Measurements from ENCODE around the gene NCMAP. TPM values are rescaled to one million over a fixed set of nuclear protein-coding genes. Genes with fewer than 3 reads are reported as not detected.

NCMAP gene
- total and polyA plus RNA-seq, 2 of the 8 experiments (the other 6 are each of a cell fraction or from before 2014, with no cell fraction given): 0.21 to 0.39 TPM

GRCh38 chr1:24513706-24514105, 42.2 kb upstream of the NCMAP start:
- H3K4me2 ChIP-seq (ENCODE audit: insufficient read depth in 1 of 2, low read depth in 2 of 2, low read length in 2 of 2): no peak overlapping the region
- peaks cover 0 to 4% (median 0%) of the 10 kb centered on the region in 4 experiments; a peak in 2 of 7 replicates for H3K4me1 ChIP-seq (replicated peaks in 1 of 4; ENCODE audit: control insufficient read depth in 3 of 4, insufficient read depth in 4 of 4, low read length in 3 of 4)
- no peak overlapping the region for H3K9ac ChIP-seq (replicated peaks in 1 of 4; ENCODE audit: extremely low read depth in 1 of 4, low read depth in 3 of 4, low read length in 3 of 4)
- no peak overlapping the region for H2BK15ac ChIP-seq (ENCODE audit: low read length)
- H3K4me3 ChIP-seq (ENCODE audit: extremely low read depth in 1 of 4, insufficient read depth in 2 of 4, low read depth in 3 of 4, low read length in 4 of 4): no peak overlapping the region
- no peak overlapping the region for H2BK5ac ChIP-seq (ENCODE audit: low read depth, low read length)
- no peak overlapping the region for H2BK20ac ChIP-seq (ENCODE audit: low read length)
- no peaks in the 10 kb centered on the region for H3K27me3 ChIP-seq (replicated peaks in 1 of 4; ENCODE audit: control insufficient read depth in 3 of 4, extremely low read depth in 1 of 4, insufficient read depth in 3 of 4, low read length in 3 of 4)
- H3K27ac ChIP-seq (ENCODE audit: low read depth, low read length): no peak overlapping the region
- H4K8ac ChIP-seq (ENCODE audit: extremely low read depth, insufficient read depth, low read length): no peak overlapping the region
- no peaks in the 10 kb centered on the region; a peak in 2 of 4 replicates for H3K79me2 ChIP-seq (ENCODE audit: control insufficient read depth in 1 of 2, insufficient read depth in 2 of 2, low read length in 2 of 2)
- H3K23ac ChIP-seq (ENCODE audit: insufficient read length): no peak overlapping the region
- H3K9me3 ChIP-seq (ENCODE audit: insufficient read depth in 2 of 2, low read depth in 1 of 2, low read length in 1 of 2): no peaks in the 10 kb centered on the region
- CTCF ChIA-PET (ENCODE audit: partially characterized antibody): interaction anchor here (10.9 kb wide), 1 partner anchor 14 kb away, joined by 85 read pairs; no protein-coding TSS in a partner anchor
- H3K56ac ChIP-seq (replicated peaks; ENCODE audit: insufficient read length, low read depth, low read length): no peak overlapping the region
- H2AFZ ChIP-seq (ENCODE audit: low read length): no peak overlapping the region
- DNase-seq (ENCODE audit: low read depth in 1 of 2, low spot score in 2 of 2) (no peak), FAIRE-seq (no peak)
- no peak overlapping the region for H4K91ac ChIP-seq (replicated peaks; ENCODE audit: insufficient read length, low read length)
- H2BK12ac ChIP-seq (ENCODE audit: low read depth, low read length): no peak overlapping the region
- no peak overlapping the region for H3K18ac ChIP-seq (ENCODE audit: extremely low read depth, low read length)
- H3K79me1 ChIP-seq (ENCODE audit: low read depth, low read length): peaks cover 2% of the 10 kb centered on the region; the same call in 1 of the 2 replicates
- no peak overlapping the region for H3K14ac ChIP-seq (ENCODE audit: insufficient read length)
- H4K20me1 ChIP-seq (replicated peaks in 1 of 2; ENCODE audit: control insufficient read depth in 1 of 2, insufficient read depth in 2 of 2, low read length in 2 of 2): no peaks in the 10 kb centered on the region
- no peaks in the 10 kb centered on the region for H3K36me3 ChIP-seq (ENCODE audit: control insufficient read depth in 2 of 4, insufficient read depth in 4 of 4, low read length in 3 of 4)
- H2BK120ac ChIP-seq (replicated peaks; ENCODE audit: low read depth, low read length): no peak overlapping the region
- H2AK5ac ChIP-seq (ENCODE audit: low read depth, low read length): no peak overlapping the region
- WGBS, 2 experiments (ENCODE audit: extremely low coverage in 1 of 2, insufficient coverage in 1 of 2, insufficient read length in 1 of 2, insufficient replicate concordance in 2 of 2, low coverage in 1 of 2, low lambda C conversion rate in 2 of 2, missing lambda C conversion rate in 1 of 2): 76% methylated on average over 2 of the region's 2 CpGs; no CpG with 5 or more reads in 1 of the 2 experiments
- H4K5ac ChIP-seq (ENCODE audit: insufficient read length, low read depth, low read length): no peak overlapping the region
- POLR2A ChIA-PET (ENCODE audit: partially characterized antibody): no interaction called here
- no peaks in the 10 kb centered on the region for H3K23me2 ChIP-seq (ENCODE audit: low read depth, low read length)
- H3K4ac ChIP-seq (replicated peaks; ENCODE audit: insufficient read length, low read depth, low read length): no peak overlapping the region
- TF ChIP-seq SP2 (IDR thresholded peaks at IDR 0.05; ENCODE audit: low read length) (no peak), NRF1 (IDR thresholded peaks at IDR 0.05; ENCODE audit: low read depth, low read length) (no peak), MAFK (IDR thresholded peaks at IDR 0.05; ENCODE audit: low read depth, low read length) (no peak), RNF2 (IDR thresholded peaks at IDR 0.05; ENCODE audit: borderline replicate concordance, low read depth, low read length, missing control alignments, poor library complexity, severe bottlenecking) (no peak), EGR1 (IDR thresholded peaks at IDR 0.05; ENCODE audit: borderline replicate concordance, low read depth, low read length) (no peak), MAX (IDR thresholded peaks at IDR 0.05) (no peak), SP1 (IDR thresholded peaks at IDR 0.05; ENCODE audit: low read depth, low read length) (no peak)

Data from H1 (cell line).